Small intestine (tissue), 7 donors: ENCODE results near the gene CEBPZOS. TPM values are rescaled to one million over a fixed set of nuclear protein-coding genes. Genes with fewer than 3 reads are reported as not detected.

Experiments
- DNase-seq, 2 donors: peaks; one replicate each; pipeline versions ENCODE4 v3.0.0 to v3.0.0-alpha.2; 2013
- FAIRE-seq: peaks from 2 replicates; lab custom pipeline; 2012; peaks lifted over from hg19 to GRCh38; lab: Jason Lieb, UNC
- H3K27ac ChIP-seq, 3 donors: one replicate each; pipeline ENCODE4 v1.5.1; 2013; ENCODE audit warnings: low read length in 2 of 3, mild to moderate bottlenecking in 2 of 3, control low read depth in 1 of 3, inconsistent platforms in 1 of 3, low read depth in 1 of 3, moderate library complexity in 1 of 3
- H3K27me3 ChIP-seq, 3 donors: one replicate each; pipeline ENCODE4 v1.6.1; 2013; ENCODE audit warnings: low read length in 3 of 3, inconsistent platforms in 1 of 3; ENCODE audit not compliant: control insufficient read depth in 3 of 3, insufficient read depth in 3 of 3
- H3K36me3 ChIP-seq, 3 donors: one replicate each; pipeline ENCODE4 v1.6.1; 2013; ENCODE audit warnings: low read length in 3 of 3, inconsistent platforms in 1 of 3, low read depth in 1 of 3, mild to moderate bottlenecking in 1 of 3, moderate library complexity in 1 of 3; ENCODE audit not compliant: control insufficient read depth in 3 of 3, insufficient read depth in 2 of 3
- H3K4me1 ChIP-seq, 3 donors: one replicate each; pipeline ENCODE4 v1.6.1; 2013; ENCODE audit warnings: low read length in 2 of 3, inconsistent platforms in 1 of 3, low read depth in 1 of 3, mild to moderate bottlenecking in 1 of 3, moderate library complexity in 1 of 3; ENCODE audit not compliant: control insufficient read depth in 3 of 3, insufficient read depth in 2 of 3
- H3K4me3 ChIP-seq, 3 donors: one replicate each; pipeline ENCODE4 v1.5.1; 2013; ENCODE audit warnings: low read length in 3 of 3, control low read depth in 1 of 3, inconsistent platforms in 1 of 3, low read depth in 1 of 3, mild to moderate bottlenecking in 1 of 3, moderate library complexity in 1 of 3
- H3K9me3 ChIP-seq, 2 donors: one replicate each; pipeline ENCODE4 v1.6.1; 2013; ENCODE audit warnings: low read depth in 1 of 2, low read length in 1 of 2; ENCODE audit not compliant: control insufficient read depth in 2 of 2, insufficient read depth in 1 of 2
- WGBS, 3 donors: extraction: QIAGEN DNeasy Blood & Tissue Kit; methylation state at CpG; one replicate each; pipeline ENCODE4 v1.1.7; 2013; 5-methylcytosine and 5-hydroxymethylcytosine counted together
- polyA plus RNA-seq, 4 donors: library from polyadenylated mRNA; stranded (reverse) in 3 of 4; unstranded in 1 of 4; fragments of 200-250 nt in 3 of 4; fragments of 120-200 nt in 1 of 4; gene quantifications; one replicate each; pipeline versions ENCODE4 v1.2.1 to v1.2.3, GENCODE V29; 2013
- donor health status: healthy with polysubstance abuse.
- donor health status: control.
- donor health status: control.
- donor health status: Bipolar disorder and iron deficiency.
- donor health status: healthy.

The CEBPZOS gene
- polyA plus RNA-seq, 4 donors = 25.9 to 54.6 (median 45.5) TPM

GRCh38 chr2:37231241-37232130 lies 35.2 kb downstream of the CEBPZOS start, which contains the start of the genes CEBPZ and NDUFAF7:
Gene CEBPZ, minus strand, starts transcription at chr2:37231596. Its CDS starts 29 bp downstream, at chr2:37231567.
Gene NDUFAF7, plus strand, starts transcription at chr2:37231658. Its CDS starts 48 bp downstream, at chr2:37231706.
- Histone ChIP-seq H3K4me1 (peaks cover 4 to 12% (median 7%) of the 10 kb centered on the region in 3 donors), H3K4me3 (peak within 1 kb of the TSS; percentile 70 to 83 (median 71)), H3K9me3 (no peaks in the 10 kb centered on the region), H3K36me3 (peaks cover 0 to 14% (median 2%) of the 10 kb centered on the region in 3 donors), H3K27me3 (no peaks in the 10 kb centered on the region), H3K27ac (peak within 1 kb of the TSS; percentile 68 to 95 (median 91))
- DNase-seq (peak; percentile 96 to 97), FAIRE-seq (no peak)
- WGBS, 3 donors = 0% methylated on average over 66 to 73 of the region's 73 CpGs

GRCh38 chr2:37232131-37232933 lies 36.0 kb downstream of the CEBPZOS start:
- Histone ChIP-seq H3K9me3 (no peaks in the 10 kb centered on the region), H3K36me3 (peaks cover 0 to 18% (median 0%) of the 10 kb centered on the region in 3 donors), H3K27me3 (no peaks in the 10 kb centered on the region), H3K27ac (peak overlapping the region; percentile 68 to 95 (median 91)), H3K4me3 (peak overlapping the region; percentile 70 to 83 (median 71)), H3K4me1 (peaks cover 3 to 12% (median 4%) of the 10 kb centered on the region in 3 donors)
- 12 to 17% (median 16%) methylated on average over 18 of the region's 18 CpGs for WGBS, 3 donors
- DNase-seq (peak; percentile 31 to 52), FAIRE-seq (no peak)

GRCh38 chr2:37243435-37243834 lies 47.1 kb downstream of the CEBPZOS start:
- WGBS, 3 donors = 89 to 94% (median 92%) methylated on average over 4 of the region's 4 CpGs
- Histone ChIP-seq H3K36me3 (peaks cover 0 to 19% (median 11%) of the 10 kb centered on the region in 3 donors), H3K27me3 (no peaks in the 10 kb centered on the region), H3K4me1 (no peaks in the 10 kb centered on the region), H3K9me3 (no peaks in the 10 kb centered on the region), H3K4me3 (no peak overlapping the region), H3K27ac (no peak overlapping the region)
- DNase-seq (no peak), FAIRE-seq (no peak)

GRCh38 chr2:37244017-37244416 lies 47.7 kb downstream of the CEBPZOS start:
- H3K36me3 ChIP-seq = peaks cover 0 to 21% (median 13%) of the 10 kb centered on the region in 3 donors
- no peak for DNase-seq
- no peak overlapping the region for H3K4me3 ChIP-seq
- no peaks in the 10 kb centered on the region for H3K27me3 ChIP-seq
- FAIRE-seq = no peak
- no peak overlapping the region for H3K27ac ChIP-seq
- 56 to 75% (median 68%) methylated on average over 4 of the region's 4 CpGs for WGBS, 3 donors
- no peaks in the 10 kb centered on the region for H3K9me3 ChIP-seq
- H3K4me1 ChIP-seq = no peaks in the 10 kb centered on the region

- DNase-seq (no peak), FAIRE-seq (no peak)
- Histone ChIP-seq H3K4me1 (no peaks in the 10 kb centered on the region), H3K27ac (no peak overlapping the region), H3K36me3 (peaks cover 0 to 18% (median 10%) of the 10 kb centered on the region in 3 donors), H3K4me3 (no peak overlapping the region), H3K27me3 (no peaks in the 10 kb centered on the region), H3K9me3 (no peaks in the 10 kb centered on the region)
- 95 to 98% (median 98%) methylated on average over 3 of the region's 3 CpGs for WGBS, 3 donors
Measured at GRCh38 chr2:37244755-37245154, 48.5 kb downstream of the CEBPZOS start.

GRCh38 chr2:37246205-37246604 lies 49.9 kb downstream of the CEBPZOS start:
- no peak overlapping the region for H3K4me3 ChIP-seq
- H3K9me3 ChIP-seq = no peaks in the 10 kb centered on the region
- H3K27ac ChIP-seq = no peak overlapping the region
- no peaks in the 10 kb centered on the region for H3K27me3 ChIP-seq
- H3K36me3 ChIP-seq = peaks cover 0 to 17% (median 10%) of the 10 kb centered on the region in 3 donors
- DNase-seq (no peak), FAIRE-seq (no peak)
- no peaks in the 10 kb centered on the region for H3K4me1 ChIP-seq

- Histone ChIP-seq H3K36me3 (peaks cover 0 to 15% (median 11%) of the 10 kb centered on the region in 3 donors), H3K9me3 (no peaks in the 10 kb centered on the region), H3K27ac (no peak overlapping the region), H3K4me3 (no peak overlapping the region), H3K4me1 (no peaks in the 10 kb centered on the region), H3K27me3 (no peaks in the 10 kb centered on the region)
- 87 to 90% (median 88%) methylated on average over 5 of the region's 5 CpGs for WGBS, 3 donors
- FAIRE-seq = no peak
- DNase-seq = no peak
Measured at GRCh38 chr2:37250869-37251740, 54.8 kb downstream of the CEBPZOS start.
